Body of pancreas (tissue), 4 donors: Measurements from ENCODE around the gene GARS1.

Experiments
- CTCF ChIP-seq, 7 experiments: fragments of 450-650 bp in 4 of 7; fragments of 200-600 bp in 3 of 7; sonication (generic) in 3 of 7; IDR thresholded peaks; one replicate each; pipeline ENCODE4 v1.5.1; 2016 to 2019; ENCODE audit warnings: antibody characterized with exemption in 7 of 7
- POLR2A ChIP-seq, 3 donors: fragments of 450-650 bp; IDR thresholded peaks; one replicate each; pipeline ENCODE4 v1.6.1; 2016; ENCODE audit warnings: antibody characterized with exemption in 3 of 3, mild to moderate bottlenecking in 2 of 3

GRCh38 chr7:30668102-30668501 lies 73.4 kb downstream of the GARS1 start:
- TF ChIP-seq CTCF (IDR thresholded peaks at IDR 0.05): no peak
- no peak for TF ChIP-seq POLR2A (IDR thresholded peaks at IDR 0.05)
